Adrenal gland (tissue), 5 donors: ENCODE results near the gene STAG2.

ENCODE experiments used
- POLR2A ChIP-seq, 2 donors: fragments of 450-650 bp; IDR thresholded peaks; one replicate each; pipeline ENCODE4 v1.6.1; 2017; ENCODE audit warnings: antibody characterized with exemption in 2 of 2, mild to moderate bottlenecking in 2 of 2, moderate library complexity in 1 of 2
- TF ChIP-seq, protein P1 (sequence below), 6 experiments: fragments of 450-650 bp in 4 of 6; fragments of 200-600 bp in 2 of 6; sonication (generic) in 1 of 6; IDR thresholded peaks; 1 replicate in 5 of 6; 2 replicates in 1 of 6; pipeline versions ENCODE4 v1.5.1 to v1.8.0; 2016 to 2021; ENCODE audit warnings: antibody characterized with exemption in 6 of 6, mild to moderate bottlenecking in 2 of 6, moderate library complexity in 1 of 6
- donor health status: DM: no; HTN: no; CAD: no.

DNA sequence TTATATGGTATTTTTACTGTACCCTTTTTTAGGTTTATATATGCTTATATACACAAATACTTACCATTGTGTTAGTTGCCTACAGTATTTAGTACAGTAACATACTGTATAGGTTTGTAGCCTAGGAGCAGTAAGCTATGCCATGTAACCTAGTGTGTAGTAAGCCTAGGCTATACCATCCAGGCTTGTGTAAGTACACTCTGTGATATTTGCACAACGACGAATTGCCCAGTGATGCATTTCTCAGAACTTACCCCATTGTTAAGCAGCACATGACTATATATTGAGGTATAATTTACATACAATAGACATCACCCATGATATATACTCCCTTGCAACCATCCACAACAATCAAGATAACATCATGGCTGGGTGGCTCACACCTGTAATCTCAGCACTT, 40.1 kb downstream of the STAG2 start:
- TF ChIP-seq, protein P1, sequence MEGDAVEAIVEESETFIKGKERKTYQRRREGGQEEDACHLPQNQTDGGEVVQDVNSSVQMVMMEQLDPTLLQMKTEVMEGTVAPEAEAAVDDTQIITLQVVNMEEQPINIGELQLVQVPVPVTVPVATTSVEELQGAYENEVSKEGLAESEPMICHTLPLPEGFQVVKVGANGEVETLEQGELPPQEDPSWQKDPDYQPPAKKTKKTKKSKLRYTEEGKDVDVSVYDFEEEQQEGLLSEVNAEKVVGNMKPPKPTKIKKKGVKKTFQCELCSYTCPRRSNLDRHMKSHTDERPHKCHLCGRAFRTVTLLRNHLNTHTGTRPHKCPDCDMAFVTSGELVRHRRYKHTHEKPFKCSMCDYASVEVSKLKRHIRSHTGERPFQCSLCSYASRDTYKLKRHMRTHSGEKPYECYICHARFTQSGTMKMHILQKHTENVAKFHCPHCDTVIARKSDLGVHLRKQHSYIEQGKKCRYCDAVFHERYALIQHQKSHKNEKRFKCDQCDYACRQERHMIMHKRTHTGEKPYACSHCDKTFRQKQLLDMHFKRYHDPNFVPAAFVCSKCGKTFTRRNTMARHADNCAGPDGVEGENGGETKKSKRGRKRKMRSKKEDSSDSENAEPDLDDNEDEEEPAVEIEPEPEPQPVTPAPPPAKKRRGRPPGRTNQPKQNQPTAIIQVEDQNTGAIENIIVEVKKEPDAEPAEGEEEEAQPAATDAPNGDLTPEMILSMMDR (IDR thresholded peaks at IDR 0.05), result no peak
- TF ChIP-seq POLR2A (IDR thresholded peaks at IDR 0.05), result no peak
